GM23338 (cell line): Measurements from ENCODE around the gene SRF. TPM values are rescaled to one million over a fixed set of nuclear protein-coding genes. Genes with fewer than 3 reads are reported as not detected.

Source experiments
- ATAC-seq: fragments of 200-7000 bp; cut with Tn5 transposase; 3 replicates; pipeline ENCODE4 v1.9.1; 2020
- DNase-seq: peaks from one replicate; pipeline ENCODE4 v3.0.0-alpha.2; 2015; ENCODE audit warnings: low spot score
- H2AFZ ChIP-seq: fragments of 200-600 bp; sonication (generic); 2 replicates; pipeline ENCODE4 v1.8.0; 2016; ENCODE audit warnings: antibody characterized with exemption, mild to moderate bottlenecking, moderate library complexity
- H3F3A ChIP-seq: fragments of 200-600 bp; sonication (generic); replicated peaks from 2 replicates; pipeline ENCODE4 v1.8.0; 2017; ENCODE audit warnings: antibody characterized with exemption, mixed run types, low read depth
- H3K27ac ChIP-seq: fragments of 200-600 bp; sonication (generic); 2 replicates; pipeline ENCODE4 v1.6.1; 2016; ENCODE audit warnings: low read depth
- H3K27me3 ChIP-seq: fragments of 200-600 bp; sonication (generic); 2 replicates; pipeline ENCODE4 v1.8.0; 2016; ENCODE audit warnings: mild to moderate bottlenecking, mixed run types, moderate library complexity; ENCODE audit not compliant: insufficient read depth
- H3K36me3 ChIP-seq: fragments of 200-600 bp; sonication (generic); 2 replicates; pipeline ENCODE4 v1.8.0; 2016; ENCODE audit warnings: mild to moderate bottlenecking; ENCODE audit not compliant: insufficient read depth
- H3K4me1 ChIP-seq: fragments of 200-600 bp; sonication (generic); 2 replicates; pipeline ENCODE4 v1.8.0; 2016; ENCODE audit warnings: mild to moderate bottlenecking, moderate library complexity; ENCODE audit not compliant: insufficient read depth
- H3K4me2 ChIP-seq: fragments of 200-600 bp; sonication (generic); 2 replicates; pipeline ENCODE4 v1.7.1; 2017; ENCODE audit warnings: mixed run types
- H3K4me3 ChIP-seq: fragments of 200-600 bp; sonication (generic); 2 replicates; pipeline ENCODE4 v1.6.1; 2016; ENCODE audit warnings: mixed run types
- H3K79me2 ChIP-seq: fragments of 200-600 bp; sonication (generic); replicated peaks from 2 replicates; pipeline ENCODE4 v1.8.0; 2017; ENCODE audit warnings: mild to moderate bottlenecking; ENCODE audit not compliant: insufficient read depth
- H3K9me2 ChIP-seq: fragments of 200-600 bp; sonication (generic); 2 replicates; pipeline ENCODE4 v1.8.0; 2017; ENCODE audit not compliant: insufficient read depth
- H4K20me1 ChIP-seq: fragments of 200-600 bp; sonication (generic); replicated peaks from 2 replicates; pipeline ENCODE4 v1.8.0; 2017; ENCODE audit warnings: mild to moderate bottlenecking; ENCODE audit not compliant: insufficient read depth
- H3K27ac Mint-ChIP-seq: 2 replicates; pipeline ENCODE4 v1.8.0; 2020; ENCODE audit warnings: inconsistent platforms, mild to moderate bottlenecking, moderate library complexity, mixed read lengths
- H3K27me3 Mint-ChIP-seq: 3 replicates; pipeline ENCODE4 v1.8.0; 2022; ENCODE audit warnings: low read depth, mild to moderate bottlenecking, moderate library complexity, mixed read lengths, inconsistent platforms; ENCODE audit not compliant: insufficient read depth, poor library complexity
- H3K36me3 Mint-ChIP-seq: 3 replicates; pipeline ENCODE4 v1.8.0; 2021; ENCODE audit warnings: low read depth, mild to moderate bottlenecking, inconsistent platforms, moderate library complexity, mixed read lengths
- H3K4me1 Mint-ChIP-seq: 3 replicates; pipeline ENCODE4 v1.8.0; 2020; ENCODE audit warnings: mild to moderate bottlenecking, inconsistent platforms, mixed read lengths
- H3K4me3 Mint-ChIP-seq: 3 replicates; pipeline ENCODE4 v1.8.0; 2021; ENCODE audit warnings: moderate library complexity, mild to moderate bottlenecking, inconsistent platforms, mixed read lengths
- H3K9me3 Mint-ChIP-seq: 3 replicates; pipeline ENCODE4 v1.8.0; 2020; ENCODE audit warnings: moderate library complexity, mild to moderate bottlenecking, inconsistent platforms, mixed read lengths
- CREB1 ChIP-seq: fragments of 250-450 bp; sonication (Bioruptor Pico); IDR thresholded peaks from 2 replicates; pipeline ENCODE4 v1.5.0; 2020; ENCODE audit warnings: low read depth, mild to moderate bottlenecking, moderate library complexity
- CTCF ChIP-seq, 2 experiments: fragments of 200-600 bp in 1 of 2; sonication (generic) in 1 of 2; conservative IDR thresholded peaks; 2 replicates each; pipeline versions ENCODE4 v1.5.1 to v1.6.1; 2016 to 2017; ENCODE audit warnings: antibody characterized with exemption in 2 of 2, low read depth in 2 of 2, mild to moderate bottlenecking in 2 of 2, moderate library complexity in 1 of 2
- EZH2 ChIP-seq: fragments of 200-600 bp; sonication (generic); IDR thresholded peaks from one replicate; pipeline ENCODE4 v1.8.0; 2017; ENCODE audit warnings: antibody characterized with exemption, mild to moderate bottlenecking, low read depth; ENCODE audit not compliant: unreplicated experiment
- EZH2phosphoT487 ChIP-seq: fragments of 200-600 bp; sonication (generic); IDR thresholded peaks from one replicate; pipeline ENCODE4 v1.8.1; 2018; ENCODE audit warnings: antibody characterized with exemption; ENCODE audit not compliant: unreplicated experiment
- NANOG ChIP-seq: IDR thresholded peaks from 2 replicates; pipeline ENCODE4 v1.6.1; 2016; ENCODE audit warnings: antibody characterized with exemption, borderline replicate concordance
- REST ChIP-seq: IDR thresholded peaks from one replicate; pipeline ENCODE4 v1.6.1; 2018; ENCODE audit warnings: antibody characterized with exemption; ENCODE audit not compliant: unreplicated experiment
- STAT1 ChIP-seq: IDR thresholded peaks from one replicate; pipeline ENCODE4 v1.6.1; 2016; ENCODE audit warnings: antibody characterized with exemption; ENCODE audit not compliant: unreplicated experiment
- ZNF114 ChIP-seq: fragments of 250-450 bp; sonication (Bioruptor Pico); IDR thresholded peaks from 2 replicates; pipeline ENCODE4 v1.5.0; 2020; ENCODE audit warnings: mild to moderate bottlenecking, moderate library complexity
- ZNF331 ChIP-seq: fragments of 250-450 bp; sonication (Bioruptor Pico); IDR thresholded peaks from 2 replicates; pipeline ENCODE4 v1.5.0; 2020; ENCODE audit warnings: low read depth, mild to moderate bottlenecking, moderate library complexity
- polyA plus RNA-seq: library from polyadenylated mRNA; unstranded; fragments of >200 nt; fragmentation: Nextera tagmentation; extraction: Ambion mirVana; gene quantifications from 2 replicates; pipeline ENCODE4 v1.2.1, GENCODE V29; 2016
- total RNA-seq: library from RNA; depleted of rRNA; stranded (reverse); fragments of >200 nt; shearing (Covaris generic); gene quantifications from 2 replicates; pipeline ENCODE4 v1.2.3, GENCODE V29; 2014
- TF ChIP-seq, protein P1 (sequence below): IDR thresholded peaks from 2 replicates; pipeline ENCODE4 v1.6.1; 2016; ENCODE audit warnings: antibody characterized with exemption

Gene SRF
- total and polyA plus RNA-seq, 2 experiments from 2014 or later = 9.9 to 54.9 TPM

- H3K9me2 ChIP-seq = no peaks in the 10 kb centered on the region
- peaks cover 10% of the 10 kb centered on the region for H3K4me1 ChIP-seq
- no peaks in the 10 kb centered on the region; the same call in 2 of the 3 replicates for H3K9me3 Mint-ChIP-seq
- peak overlapping the region; percentile 84 for H3K27ac ChIP-seq
- no peaks in the 10 kb centered on the region for H3K27me3 ChIP-seq
- peak overlapping the region; percentile 89 for H3K27ac Mint-ChIP-seq
- no peak overlapping the region; the same call in 2 of the 3 replicates for H3K4me3 Mint-ChIP-seq
- ATAC-seq (peak; percentile 27), DNase-seq (peak; percentile 51)
- H4K20me1 ChIP-seq = peaks cover 14% of the 10 kb centered on the region; the same call in 1 of the 2 replicates
- TF ChIP-seq, protein P1, sequence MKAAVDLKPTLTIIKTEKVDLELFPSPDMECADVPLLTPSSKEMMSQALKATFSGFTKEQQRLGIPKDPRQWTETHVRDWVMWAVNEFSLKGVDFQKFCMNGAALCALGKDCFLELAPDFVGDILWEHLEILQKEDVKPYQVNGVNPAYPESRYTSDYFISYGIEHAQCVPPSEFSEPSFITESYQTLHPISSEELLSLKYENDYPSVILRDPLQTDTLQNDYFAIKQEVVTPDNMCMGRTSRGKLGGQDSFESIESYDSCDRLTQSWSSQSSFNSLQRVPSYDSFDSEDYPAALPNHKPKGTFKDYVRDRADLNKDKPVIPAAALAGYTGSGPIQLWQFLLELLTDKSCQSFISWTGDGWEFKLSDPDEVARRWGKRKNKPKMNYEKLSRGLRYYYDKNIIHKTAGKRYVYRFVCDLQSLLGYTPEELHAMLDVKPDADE = no peak
- no peak for TF ChIP-seq CREB1
- H2AFZ ChIP-seq = no peak overlapping the region
- H3K36me3 ChIP-seq = no peaks in the 10 kb centered on the region
- peaks cover 16% of the 10 kb centered on the region for H3K27me3 Mint-ChIP-seq
- H3F3A ChIP-seq = no peaks in the 10 kb centered on the region
- peak overlapping the region; percentile 57; the same call in 1 of the 2 replicates for H3K4me2 ChIP-seq
- H3K4me3 ChIP-seq = no peak overlapping the region
- peaks cover 45% of the 10 kb centered on the region for H3K4me1 Mint-ChIP-seq
- peaks cover 89% of the 10 kb centered on the region for H3K79me2 ChIP-seq
- H3K36me3 Mint-ChIP-seq = no peaks in the 10 kb centered on the region
Observed at GRCh38 chr6:43123461-43124314, 47.4 kb upstream of the SRF start.

DNA sequence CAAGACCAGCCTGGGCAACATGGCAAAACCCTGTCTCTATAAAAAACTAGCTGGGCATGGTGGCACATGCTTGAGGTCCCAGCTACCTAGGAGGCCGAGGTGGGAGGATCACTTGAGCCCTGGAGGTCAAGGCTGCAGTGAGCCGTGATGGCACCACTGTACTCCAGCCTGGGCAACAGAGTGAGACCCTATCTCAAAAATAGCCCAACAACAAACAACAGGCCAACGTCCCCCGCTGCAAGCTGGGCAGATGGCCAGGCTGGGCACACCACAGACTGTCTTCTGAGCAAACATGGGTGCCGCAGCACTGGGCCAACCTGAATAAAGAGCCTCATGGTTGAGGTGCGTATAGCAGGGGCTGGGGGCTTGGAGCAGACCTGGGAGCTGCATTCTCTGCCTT, 46.6 kb upstream of the SRF start:
- Mint-ChIP-seq H3K36me3 (no peaks in the 10 kb centered on the region), H3K27ac (0 out of 2 replicates have a peak overlapping the region, but pooled peaks have one; percentile 74), H3K4me3 (no peak overlapping the region), H3K27me3 (peaks cover 16% of the 10 kb centered on the region), H3K9me3 (no peaks in the 10 kb centered on the region; the same call in 2 of the 3 replicates), H3K4me1 (peaks cover 46% of the 10 kb centered on the region)
- Histone ChIP-seq H3K4me3 (no peak overlapping the region), H2AFZ (no peak overlapping the region), H3K9me2 (no peaks in the 10 kb centered on the region), H3K4me1 (peaks cover 10% of the 10 kb centered on the region), H3K79me2 (peaks cover 83% of the 10 kb centered on the region), H3K27me3 (no peaks in the 10 kb centered on the region), H3K27ac (no peak overlapping the region), H3F3A (no peaks in the 10 kb centered on the region), H3K36me3 (no peaks in the 10 kb centered on the region), H3K4me2 (no peak overlapping the region), H4K20me1 (peaks cover 11% of the 10 kb centered on the region; the same call in 1 of the 2 replicates)
- ATAC-seq (no peak), DNase-seq (no peak)
- no peak for TF ChIP-seq STAT1
- no peak for TF ChIP-seq ZNF331
- TF ChIP-seq ZNF114 (CRISPR knock-in tag) = no peak
- TF ChIP-seq CTCF (conservative IDR thresholded peaks at IDR 0.05; ENCODE audit: low read depth in 2 of 2) = no peak
- no peak for TF ChIP-seq EZH2
- no peak for TF ChIP-seq EZH2phosphoT487
- TF ChIP-seq NANOG = no peak
- TF ChIP-seq, protein P1 = no peak
- no peak for TF ChIP-seq REST
- no peak for TF ChIP-seq CREB1
